ENCODE data around the gene TCP11L2.
A peak's percentile ranks its signal among the peaks of the same experiment; 100 is the strongest.

TCP11L2 gene

GRCh38 chr12:106386813-106387535 is 84.4 kb downstream of the TCP11L2 start:
- peak; percentile 3 for DNase-seq (ENCODE audit: low read depth)
- H3K4me3 ChIP-seq (ENCODE audit: control insufficient read depth, low read depth, low read length): no peak overlapping the region
- TF ChIP-seq, protein P1, sequence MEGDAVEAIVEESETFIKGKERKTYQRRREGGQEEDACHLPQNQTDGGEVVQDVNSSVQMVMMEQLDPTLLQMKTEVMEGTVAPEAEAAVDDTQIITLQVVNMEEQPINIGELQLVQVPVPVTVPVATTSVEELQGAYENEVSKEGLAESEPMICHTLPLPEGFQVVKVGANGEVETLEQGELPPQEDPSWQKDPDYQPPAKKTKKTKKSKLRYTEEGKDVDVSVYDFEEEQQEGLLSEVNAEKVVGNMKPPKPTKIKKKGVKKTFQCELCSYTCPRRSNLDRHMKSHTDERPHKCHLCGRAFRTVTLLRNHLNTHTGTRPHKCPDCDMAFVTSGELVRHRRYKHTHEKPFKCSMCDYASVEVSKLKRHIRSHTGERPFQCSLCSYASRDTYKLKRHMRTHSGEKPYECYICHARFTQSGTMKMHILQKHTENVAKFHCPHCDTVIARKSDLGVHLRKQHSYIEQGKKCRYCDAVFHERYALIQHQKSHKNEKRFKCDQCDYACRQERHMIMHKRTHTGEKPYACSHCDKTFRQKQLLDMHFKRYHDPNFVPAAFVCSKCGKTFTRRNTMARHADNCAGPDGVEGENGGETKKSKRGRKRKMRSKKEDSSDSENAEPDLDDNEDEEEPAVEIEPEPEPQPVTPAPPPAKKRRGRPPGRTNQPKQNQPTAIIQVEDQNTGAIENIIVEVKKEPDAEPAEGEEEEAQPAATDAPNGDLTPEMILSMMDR (conservative IDR thresholded peaks at IDR 0.05; ENCODE audit: control insufficient read depth, insufficient read depth, low read depth, low read length): no peak

DNA sequence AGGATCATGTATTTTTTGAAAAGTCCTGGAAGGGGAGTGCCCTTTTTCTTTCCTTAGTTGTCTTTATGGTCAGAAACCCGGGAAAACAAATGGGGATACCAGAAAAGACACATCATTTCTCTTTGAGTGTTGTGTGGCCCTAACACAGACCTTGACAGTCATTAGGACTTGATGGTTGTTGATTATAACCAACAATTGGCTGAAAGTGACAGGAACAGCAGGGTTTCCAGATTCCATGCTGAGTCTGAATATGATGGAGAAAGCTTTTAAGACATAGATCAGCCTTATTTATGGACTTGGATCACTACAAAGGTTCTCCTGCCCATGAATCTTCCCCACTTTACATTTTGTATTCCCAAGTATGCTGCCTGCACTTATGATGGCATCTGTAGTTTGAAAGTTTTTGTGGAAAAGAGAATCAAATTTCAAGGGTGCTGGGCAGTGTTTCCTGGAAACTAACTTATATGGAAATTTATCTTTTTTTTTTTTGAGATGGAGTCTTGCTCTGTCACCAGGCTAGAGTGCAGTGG is 85.4 kb downstream of the TCP11L2 start:
- H3K4me3 ChIP-seq (ENCODE audit: control insufficient read depth, low read depth, low read length): no peak overlapping the region
- no peak for DNase-seq (ENCODE audit: low read depth)
- TF ChIP-seq, protein P1 (conservative IDR thresholded peaks at IDR 0.05; ENCODE audit: control insufficient read depth, insufficient read depth, low read depth, low read length): no peak

DNA sequence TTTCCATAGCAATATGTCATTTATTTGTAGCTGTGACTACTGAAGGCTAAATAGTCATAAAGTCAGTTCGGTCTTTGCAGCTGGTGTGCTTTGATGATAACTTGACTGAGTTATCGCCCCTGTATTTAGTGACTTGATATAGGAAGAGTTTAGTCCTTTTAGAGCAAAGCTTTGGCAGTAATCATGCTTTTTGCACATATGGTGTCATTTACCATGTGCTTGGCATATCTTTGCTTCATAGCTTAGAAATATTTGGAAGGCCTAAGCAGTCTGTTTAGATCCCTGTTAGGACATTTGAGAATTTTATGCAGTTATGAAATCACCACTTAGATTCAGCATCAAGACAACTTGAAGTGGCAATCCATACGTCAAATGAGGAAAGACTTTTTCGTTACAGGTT is 86.6 kb downstream of the TCP11L2 start:
- TF ChIP-seq, protein P1 (conservative IDR thresholded peaks at IDR 0.05; ENCODE audit: control insufficient read depth, insufficient read depth, low read depth, low read length): no peak
- DNase-seq (ENCODE audit: low read depth): no peak
- H3K4me3 ChIP-seq (ENCODE audit: control insufficient read depth, low read depth, low read length): no peak overlapping the region

- no peak for DNase-seq (ENCODE audit: low read depth)
- TF ChIP-seq, protein P1 (conservative IDR thresholded peaks at IDR 0.05; ENCODE audit: control insufficient read depth, insufficient read depth, low read depth, low read length): no peak
- no peak overlapping the region for H3K4me3 ChIP-seq (ENCODE audit: control insufficient read depth, low read depth, low read length)
Measured at GRCh38 chr12:106392759-106393158, 90.2 kb downstream of the TCP11L2 start.
